HepG2 (cell line): Measurements from ENCODE around the gene ARL3. TPM values are rescaled to one million over a fixed set of nuclear protein-coding genes. Genes with fewer than 3 reads are reported as not detected.

Experiments used
- ATRX ChIP-seq: sonication (generic); formaldehyde crosslinking; IDR thresholded peaks from 2 replicates; pipeline ENCODE4 v1.4.0; 2020; ENCODE audit warnings: missing genetic modification reagents, borderline replicate concordance
- EP300 ChIP-seq, 3 experiments: sonication (generic) in 1 of 3; formaldehyde crosslinking in 1 of 3; IDR thresholded peaks; 2 replicates each; pipeline versions ENCODE4 v1.5.1 to v1.6.1; 2011 to 2020; ENCODE audit warnings: low read depth in 2 of 3, low read length in 2 of 3, borderline replicate concordance in 1 of 3, improper control_type of control experiment in 1 of 3, mild to moderate bottlenecking in 1 of 3, missing genetic modification reagents in 1 of 3, moderate library complexity in 1 of 3
- KDM3A ChIP-seq: IDR thresholded peaks from 2 replicates; pipeline ENCODE4 v1.6.1; 2018; ENCODE audit warnings: low read depth, missing compliant biosample characterization
- KLF11 ChIP-seq: IDR thresholded peaks from 2 replicates; pipeline ENCODE4 v1.6.1; 2016; ENCODE audit warnings: missing compliant biosample characterization
- NFKB2 ChIP-seq: sonication (generic); formaldehyde crosslinking; IDR thresholded peaks from 2 replicates; pipeline ENCODE4 v1.4.0; 2020; ENCODE audit warnings: missing genetic modification reagents, borderline replicate concordance
- PAF1 ChIP-seq: IDR thresholded peaks from 2 replicates; pipeline ENCODE4 v1.6.1; 2016; ENCODE audit warnings: missing genetic modification reagents, missing compliant biosample characterization
- PITX1 ChIP-seq: sonication (generic); formaldehyde crosslinking; IDR thresholded peaks from 2 replicates; pipeline ENCODE4 v1.5.1; 2020; ENCODE audit warnings: mild to moderate bottlenecking, missing genetic modification reagents
- POLR2AphosphoS2 ChIP-seq: IDR thresholded peaks from 2 replicates; pipeline ENCODE4 v1.6.1; 2011; ENCODE audit warnings: low read depth, low read length, improper control_type of control experiment
- RELA ChIP-seq: sonication (generic); formaldehyde crosslinking; IDR thresholded peaks from 2 replicates; pipeline ENCODE4 v1.4.0; 2020; ENCODE audit warnings: missing genetic modification reagents
- SALL1 ChIP-seq: sonication (generic); formaldehyde crosslinking; IDR thresholded peaks from 2 replicates; pipeline ENCODE4 v1.8.0; 2022; ENCODE audit warnings: mild to moderate bottlenecking, missing genetic modification reagents
- SRF ChIP-seq: IDR thresholded peaks from 2 replicates; pipeline ENCODE4 v1.6.1; 2011; ENCODE audit warnings: mild to moderate bottlenecking, low read depth, low read length, moderate library complexity
- THYN1 ChIP-seq: sonication (generic); formaldehyde crosslinking; IDR thresholded peaks from 2 replicates; pipeline ENCODE4 v1.8.1; 2023; ENCODE audit warnings: low read depth, mild to moderate bottlenecking, moderate library complexity, missing genetic modification reagents, borderline replicate concordance
- ZNF253 ChIP-seq: sonication (generic); formaldehyde crosslinking; IDR thresholded peaks from 2 replicates; pipeline ENCODE4 v1.8.0; 2022; ENCODE audit warnings: mild to moderate bottlenecking, missing genetic modification reagents, borderline replicate concordance
- ZNF430 ChIP-seq: sonication (generic); formaldehyde crosslinking; IDR thresholded peaks from 2 replicates; pipeline ENCODE4 v1.9.0; 2021; ENCODE audit warnings: mild to moderate bottlenecking, missing genetic modification reagents
- ZNF441 ChIP-seq: sonication (generic); formaldehyde crosslinking; IDR thresholded peaks from 2 replicates; pipeline ENCODE4 v1.7.0; 2021; ENCODE audit warnings: missing genetic modification reagents, borderline replicate concordance
- ZNF766 ChIP-seq: sonication (generic); formaldehyde crosslinking; IDR thresholded peaks from 2 replicates; pipeline ENCODE4 v1.5.0; 2020; ENCODE audit warnings: missing genetic modification reagents, borderline replicate concordance
- ZNF850 ChIP-seq: sonication (generic); formaldehyde crosslinking; conservative IDR thresholded peaks from 2 replicates; pipeline ENCODE4 v1.9.0; 2021; ENCODE audit warnings: mild to moderate bottlenecking, missing genetic modification reagents
- ZSCAN29 ChIP-seq: sonication (generic); formaldehyde crosslinking; conservative IDR thresholded peaks from 2 replicates; pipeline ENCODE4 v1.4.0; 2020; ENCODE audit warnings: mild to moderate bottlenecking, missing genetic modification reagents
- polyA plus RNA-seq, 8 experiments: library from polyadenylated mRNA; depleted of rRNA in 3 of 8; stranded (reverse) in 7 of 8; unstranded in 1 of 8; fragments of >200 nt; fragmentation: Illumina TruSeq in 4 of 8; extraction: Trizol in 4 of 8; gene quantifications; 2 replicates each; pipeline versions ENCODE4 v1.2.1 to v1.2.3, GENCODE V29; 2011 to 2016; ENCODE audit warnings: low read depth in 4 of 8, missing spikeins in 1 of 8, mixed read lengths in 1 of 8; ENCODE audit not compliant: insufficient read depth in 1 of 8
- total RNA-seq, 5 experiments: library from RNA; depleted of rRNA; stranded (reverse); fragments of >200 nt; fragmentation: Illumina TruSeq; extraction: Trizol; gene quantifications; 2 replicates each; pipeline ENCODE4 v1.2.3, GENCODE V29; 2016; ENCODE audit warnings: low read depth in 1 of 5
- TF ChIP-seq, protein P1 (sequence below): sonication (generic); formaldehyde crosslinking; IDR thresholded peaks from 2 replicates; pipeline ENCODE4 v1.5.1; 2020; ENCODE audit warnings: missing genetic modification reagents, mild to moderate bottlenecking, borderline replicate concordance
- TF ChIP-seq, protein P2 (sequence below): sonication (generic); formaldehyde crosslinking; IDR thresholded peaks from 2 replicates; pipeline ENCODE4 v1.5.1; 2020; ENCODE audit warnings: missing genetic modification reagents, mild to moderate bottlenecking, borderline replicate concordance
- TF ChIP-seq, protein P3 (sequence below): IDR thresholded peaks from 2 replicates; pipeline ENCODE4 v1.6.1; 2016; ENCODE audit warnings: missing biosample characterization, missing genetic modification reagents, low read depth
- TF ChIP-seq, protein P4 (sequence below): sonication (generic); formaldehyde crosslinking; IDR thresholded peaks from 2 replicates; pipeline ENCODE4 v1.5.0; 2020; ENCODE audit warnings: missing genetic modification reagents

ARL3 gene
- total and polyA plus RNA-seq, 2 of the 13 experiments (the other 11 are each of a cell fraction or from before 2014, with no cell fraction given) = 5.2 to 6.6 TPM

DNA sequence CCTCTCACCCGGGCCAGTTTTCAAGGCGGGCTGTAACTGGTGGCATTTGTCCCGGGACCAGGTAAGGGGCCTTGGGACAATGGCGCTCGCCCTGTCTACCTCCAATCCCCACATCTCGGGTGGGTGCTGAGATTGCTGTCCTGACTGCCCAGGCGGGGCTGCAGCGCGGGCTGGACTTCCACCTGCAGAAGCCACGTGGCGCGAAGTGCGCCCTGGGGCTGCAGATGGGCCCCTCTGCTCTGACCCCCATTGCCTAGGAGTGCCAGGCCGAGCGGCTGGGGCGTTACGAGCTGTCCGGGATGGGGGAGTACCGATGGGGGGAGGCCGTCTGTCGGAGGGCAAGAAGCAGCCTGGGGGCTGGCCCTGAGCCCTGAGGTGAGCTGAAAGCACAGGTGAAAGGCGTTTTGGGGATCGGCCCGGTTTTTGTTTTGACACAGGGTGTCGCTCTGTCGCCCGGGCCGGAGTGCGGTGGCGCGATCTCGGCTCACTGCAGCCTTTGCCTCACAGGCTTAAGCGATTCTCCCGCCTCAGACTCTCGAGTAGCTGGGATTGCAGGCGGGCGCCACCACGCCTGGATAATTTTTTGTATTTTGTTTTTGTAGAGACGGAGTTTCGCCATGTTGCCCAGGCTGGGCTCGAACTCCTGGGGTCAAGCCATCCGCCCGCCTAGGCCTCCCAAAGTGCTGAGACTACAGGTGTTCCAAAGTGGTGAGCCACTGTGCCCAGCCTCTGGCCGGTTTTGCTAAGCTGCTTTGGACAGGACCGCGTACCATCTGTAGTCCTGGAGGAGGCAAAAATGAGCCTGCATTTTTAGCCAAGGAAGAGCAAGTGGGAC is 641 bp upstream of the ARL3 start, which contains the start of gene SFXN2 (continued):
- TF ChIP-seq NFKB2 (CRISPR knock-in tag) (no peak), SRF (no peak), KLF11 (CRISPR knock-in tag) (no peak), ZNF766 (CRISPR knock-in tag) (no peak; the same call in 1 of the 2 replicates), POLR2AphosphoS2 (no peak), PITX1 (CRISPR knock-in tag) (no peak; the same call in 1 of the 2 replicates), ZNF253 (0 out of 2 replicates have a peak, but pooled peaks have one; percentile 28), RELA (CRISPR knock-in tag) (no peak), ZNF850 (CRISPR knock-in tag) (no peak), THYN1 (CRISPR knock-in tag) (no peak), ZNF430 (CRISPR knock-in tag) (peak; percentile 81), ATRX (CRISPR knock-in tag) (no peak), PAF1 (CRISPR knock-in tag) (no peak), ZNF441 (CRISPR knock-in tag) (no peak; the same call in 1 of the 2 replicates), KDM3A (CRISPR knock-in tag) (0 out of 2 replicates have a peak, but pooled peaks have one; percentile 30), EP300 (IDR thresholded peaks at IDR 0.05; ENCODE audit: low read depth in 2 of 2, low read length in 2 of 2) (no peak), EP300 (CRISPR knock-in tag; IDR thresholded peaks at IDR 0.05; ENCODE audit: borderline replicate concordance) (no peak), ZSCAN29 (no peak), SALL1 (CRISPR knock-in tag) (peak; percentile 45)
- TF ChIP-seq, protein P1, sequence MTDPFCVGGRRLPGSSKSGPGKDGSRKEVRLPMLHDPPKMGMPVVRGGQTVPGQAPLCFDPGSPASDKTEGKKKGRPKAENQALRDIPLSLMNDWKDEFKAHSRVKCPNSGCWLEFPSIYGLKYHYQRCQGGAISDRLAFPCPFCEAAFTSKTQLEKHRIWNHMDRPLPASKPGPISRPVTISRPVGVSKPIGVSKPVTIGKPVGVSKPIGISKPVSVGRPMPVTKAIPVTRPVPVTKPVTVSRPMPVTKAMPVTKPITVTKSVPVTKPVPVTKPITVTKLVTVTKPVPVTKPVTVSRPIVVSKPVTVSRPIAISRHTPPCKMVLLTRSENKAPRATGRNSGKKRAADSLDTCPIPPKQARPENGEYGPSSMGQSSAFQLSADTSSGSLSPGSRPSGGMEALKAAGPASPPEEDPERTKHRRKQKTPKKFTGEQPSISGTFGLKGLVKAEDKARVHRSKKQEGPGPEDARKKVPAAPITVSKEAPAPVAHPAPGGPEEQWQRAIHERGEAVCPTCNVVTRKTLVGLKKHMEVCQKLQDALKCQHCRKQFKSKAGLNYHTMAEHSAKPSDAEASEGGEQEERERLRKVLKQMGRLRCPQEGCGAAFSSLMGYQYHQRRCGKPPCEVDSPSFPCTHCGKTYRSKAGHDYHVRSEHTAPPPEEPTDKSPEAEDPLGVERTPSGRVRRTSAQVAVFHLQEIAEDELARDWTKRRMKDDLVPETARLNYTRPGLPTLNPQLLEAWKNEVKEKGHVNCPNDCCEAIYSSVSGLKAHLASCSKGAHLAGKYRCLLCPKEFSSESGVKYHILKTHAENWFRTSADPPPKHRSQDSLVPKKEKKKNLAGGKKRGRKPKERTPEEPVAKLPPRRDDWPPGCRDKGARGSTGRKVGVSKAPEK (CRISPR knock-in tag) = no peak
- TF ChIP-seq, protein P2, sequence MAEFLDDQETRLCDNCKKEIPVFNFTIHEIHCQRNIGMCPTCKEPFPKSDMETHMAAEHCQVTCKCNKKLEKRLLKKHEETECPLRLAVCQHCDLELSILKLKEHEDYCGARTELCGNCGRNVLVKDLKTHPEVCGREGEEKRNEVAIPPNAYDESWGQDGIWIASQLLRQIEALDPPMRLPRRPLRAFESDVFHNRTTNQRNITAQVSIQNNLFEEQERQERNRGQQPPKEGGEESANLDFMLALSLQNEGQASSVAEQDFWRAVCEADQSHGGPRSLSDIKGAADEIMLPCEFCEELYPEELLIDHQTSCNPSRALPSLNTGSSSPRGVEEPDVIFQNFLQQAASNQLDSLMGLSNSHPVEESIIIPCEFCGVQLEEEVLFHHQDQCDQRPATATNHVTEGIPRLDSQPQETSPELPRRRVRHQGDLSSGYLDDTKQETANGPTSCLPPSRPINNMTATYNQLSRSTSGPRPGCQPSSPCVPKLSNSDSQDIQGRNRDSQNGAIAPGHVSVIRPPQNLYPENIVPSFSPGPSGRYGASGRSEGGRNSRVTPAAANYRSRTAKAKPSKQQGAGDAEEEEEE (CRISPR knock-in tag) = no peak
- TF ChIP-seq, protein P3, sequence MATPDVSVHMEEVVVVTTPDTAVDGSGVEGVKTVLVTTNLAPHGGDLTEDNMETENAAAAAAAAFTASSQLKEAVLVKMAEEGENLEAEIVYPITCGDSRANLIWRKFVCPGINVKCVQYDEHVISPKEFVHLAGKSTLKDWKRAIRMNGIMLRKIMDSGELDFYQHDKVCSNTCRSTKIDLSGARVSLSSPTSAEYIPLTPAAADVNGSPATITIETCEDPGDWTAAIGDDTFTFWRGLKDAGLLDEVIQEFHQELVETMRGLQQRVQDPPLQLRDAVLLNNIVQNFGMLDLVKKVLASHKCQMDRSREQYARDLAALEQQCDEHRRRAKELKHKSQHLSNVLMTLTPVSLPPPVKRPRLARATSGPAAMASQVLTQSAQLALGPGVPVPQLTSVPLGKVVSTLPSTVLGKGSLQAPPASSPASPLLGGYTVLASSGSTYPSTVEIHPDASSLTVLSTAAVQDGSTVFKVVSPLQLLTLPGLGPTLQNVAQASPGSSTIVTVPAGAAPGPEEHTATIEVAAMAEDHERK (CRISPR knock-in tag) = no peak; the same call in 1 of the 2 replicates
- TF ChIP-seq, protein P4, sequence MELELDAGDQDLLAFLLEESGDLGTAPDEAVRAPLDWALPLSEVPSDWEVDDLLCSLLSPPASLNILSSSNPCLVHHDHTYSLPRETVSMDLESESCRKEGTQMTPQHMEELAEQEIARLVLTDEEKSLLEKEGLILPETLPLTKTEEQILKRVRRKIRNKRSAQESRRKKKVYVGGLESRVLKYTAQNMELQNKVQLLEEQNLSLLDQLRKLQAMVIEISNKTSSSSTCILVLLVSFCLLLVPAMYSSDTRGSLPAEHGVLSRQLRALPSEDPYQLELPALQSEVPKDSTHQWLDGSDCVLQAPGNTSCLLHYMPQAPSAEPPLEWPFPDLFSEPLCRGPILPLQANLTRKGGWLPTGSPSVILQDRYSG = no peak
